Measurements from ENCODE around the gene SMYD3. TPM values are rescaled to one million over a fixed set of nuclear protein-coding genes. Genes with fewer than 3 reads are reported as not detected.

The SMYD3 gene
- total and polyA plus RNA-seq, 2 of the 4 experiments (the other 2 are of a cell fraction), result 26.5 to 37.6 TPM

- Histone ChIP-seq H2AFZ (replicated peaks; ENCODE audit: low read length, poor library complexity) (peak overlapping the region; percentile 56), H3K18ac (ENCODE audit: low read depth, low read length) (no peak overlapping the region), H3K9me3 (ENCODE audit: control insufficient read depth, insufficient read depth, low read length) (no peaks in the 10 kb centered on the region), H2AK5ac (ENCODE audit: low read depth, low read length) (no peak overlapping the region), H3K23ac (ENCODE audit: low read depth, low read length) (no peak overlapping the region), H2BK120ac (ENCODE audit: low read depth, low read length) (no peak overlapping the region), H4K8ac (ENCODE audit: low read depth in 2 of 2, low read length in 2 of 2) (no peak overlapping the region), H3K79me1 (ENCODE audit: low read depth in 1 of 2, low read length in 2 of 2) (peaks cover 0 to 2% of the 10 kb centered on the region in 2 experiments; a peak in 2 of 4 replicates), H3K9me1 (ENCODE audit: insufficient read depth, low read length) (no peaks in the 10 kb centered on the region), H4K91ac (ENCODE audit: insufficient read depth, low read depth, low read length) (no peak overlapping the region), H2BK5ac (ENCODE audit: low read depth, low read length, poor library complexity, severe bottlenecking) (no peak overlapping the region), H3K9ac (ENCODE audit: low read depth, low read length) (no peak overlapping the region), H3K27me3 (ENCODE audit: control insufficient read depth, insufficient read depth, low read length) (no peaks in the 10 kb centered on the region), H3K4me3 (ENCODE audit: insufficient read depth, low read depth, low read length) (no peak overlapping the region), H3K4me1 (ENCODE audit: control insufficient read depth, insufficient read depth, low read length) (peaks cover 2% of the 10 kb centered on the region; the same call in 1 of the 2 replicates), H3K4me2 (ENCODE audit: low read depth, low read length) (no peak overlapping the region), H4K5ac (ENCODE audit: low read depth, low read length) (no peak overlapping the region), H3K36me3 (ENCODE audit: control insufficient read depth, insufficient read depth, low read length) (no peaks in the 10 kb centered on the region), H3K4ac (ENCODE audit: low read depth, low read length) (no peak overlapping the region), H3K56ac (ENCODE audit: extremely low read depth, insufficient read depth, low read length) (no peak overlapping the region), H2AK9ac (replicated peaks; ENCODE audit: low read depth, low read length, poor library complexity) (no peak overlapping the region), H3K27ac (ENCODE audit: insufficient read depth, low read length) (no peak overlapping the region), H4K20me1 (ENCODE audit: insufficient read depth, low read length) (no peaks in the 10 kb centered on the region), H2BK20ac (ENCODE audit: low read depth, low read length) (no peak overlapping the region), H2BK15ac (ENCODE audit: low read depth, low read length) (no peak overlapping the region), H3K14ac (replicated peaks; ENCODE audit: low read depth, low read length) (no peak overlapping the region)
- in situ Hi-C loops (cut with MboI; ENCODE audit: low sequenced_read_pairs) (no loop called here), dilution Hi-C loops (cut with HindIII; ENCODE audit: low sequenced_read_pairs, unreplicated experiment) (no loop called here), intact Hi-C loops (cut with micrococcal nuclease) (no loop called here)
- CTCF ChIA-PET, result no interaction called here
- 89% methylated on average over 5 of the region's 12 CpGs; no CpG with 5 or more reads in 1 of the 2 experiments for WGBS, 2 experiments (ENCODE audit: extremely low coverage in 2 of 2, insufficient read length in 1 of 2)
- ATAC-seq (ENCODE audit: low read depth), result no peak
- POLR2A ChIA-PET (ENCODE audit: unreplicated experiment), result no interaction called here
- BruUV-seq (replicated peaks), result no TSS peak
- DNase-seq, result no peak
- TF ChIP-seq MAFK (IDR thresholded peaks at IDR 0.05; ENCODE audit: low read depth, low read length) (no peak), CHD1 (IDR thresholded peaks at IDR 0.05; ENCODE audit: low read depth, low read length) (no peak), RFX5 (IDR thresholded peaks at IDR 0.05; ENCODE audit: low read depth, low read length) (no peak), SMC3 (IDR thresholded peaks at IDR 0.05; ENCODE audit: low read depth, low read length) (no peak), FOS (IDR thresholded peaks at IDR 0.05; ENCODE audit: low read depth, low read length) (no peak), CEBPB (IDR thresholded peaks at IDR 0.05; ENCODE audit: low read depth, low read length) (no peak), RCOR1 (IDR thresholded peaks at IDR 0.05; ENCODE audit: insufficient replicate concordance, low read length) (no peak), POLR2A (IDR thresholded peaks at IDR 0.05; ENCODE audit: low read depth, low read length) (no peak), MXI1 (IDR thresholded peaks at IDR 0.05; ENCODE audit: borderline replicate concordance, low read depth, low read length) (no peak), MAZ (IDR thresholded peaks at IDR 0.05; ENCODE audit: borderline replicate concordance, low read depth, low read length) (no peak), ELK1 (IDR thresholded peaks at IDR 0.05; ENCODE audit: borderline replicate concordance, low read depth, low read length) (no peak)
- TF ChIP-seq, protein P1, sequence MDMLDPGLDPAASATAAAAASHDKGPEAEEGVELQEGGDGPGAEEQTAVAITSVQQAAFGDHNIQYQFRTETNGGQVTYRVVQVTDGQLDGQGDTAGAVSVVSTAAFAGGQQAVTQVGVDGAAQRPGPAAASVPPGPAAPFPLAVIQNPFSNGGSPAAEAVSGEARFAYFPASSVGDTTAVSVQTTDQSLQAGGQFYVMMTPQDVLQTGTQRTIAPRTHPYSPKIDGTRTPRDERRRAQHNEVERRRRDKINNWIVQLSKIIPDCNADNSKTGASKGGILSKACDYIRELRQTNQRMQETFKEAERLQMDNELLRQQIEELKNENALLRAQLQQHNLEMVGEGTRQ (IDR thresholded peaks at IDR 0.05; ENCODE audit: low read depth, low read length), result no peak
- TF ChIP-seq, protein P2, sequence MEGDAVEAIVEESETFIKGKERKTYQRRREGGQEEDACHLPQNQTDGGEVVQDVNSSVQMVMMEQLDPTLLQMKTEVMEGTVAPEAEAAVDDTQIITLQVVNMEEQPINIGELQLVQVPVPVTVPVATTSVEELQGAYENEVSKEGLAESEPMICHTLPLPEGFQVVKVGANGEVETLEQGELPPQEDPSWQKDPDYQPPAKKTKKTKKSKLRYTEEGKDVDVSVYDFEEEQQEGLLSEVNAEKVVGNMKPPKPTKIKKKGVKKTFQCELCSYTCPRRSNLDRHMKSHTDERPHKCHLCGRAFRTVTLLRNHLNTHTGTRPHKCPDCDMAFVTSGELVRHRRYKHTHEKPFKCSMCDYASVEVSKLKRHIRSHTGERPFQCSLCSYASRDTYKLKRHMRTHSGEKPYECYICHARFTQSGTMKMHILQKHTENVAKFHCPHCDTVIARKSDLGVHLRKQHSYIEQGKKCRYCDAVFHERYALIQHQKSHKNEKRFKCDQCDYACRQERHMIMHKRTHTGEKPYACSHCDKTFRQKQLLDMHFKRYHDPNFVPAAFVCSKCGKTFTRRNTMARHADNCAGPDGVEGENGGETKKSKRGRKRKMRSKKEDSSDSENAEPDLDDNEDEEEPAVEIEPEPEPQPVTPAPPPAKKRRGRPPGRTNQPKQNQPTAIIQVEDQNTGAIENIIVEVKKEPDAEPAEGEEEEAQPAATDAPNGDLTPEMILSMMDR (conservative IDR thresholded peaks at IDR 0.05; ENCODE audit: low read depth, low read length), result no peak
Measured at GRCh38 chr1:246034630-246035029, 472.4 kb downstream of the SMYD3 start.
